ENCODE results near the gene LRRC63.
"Not testable (repeated sequence)": the region's sequence is repeated elsewhere in the genome, so short reads cannot be mapped to it uniquely, and the experiment has no call there.

The LRRC63 gene

GRCh38 chr13:46181377-46181839 lies 30.3 kb upstream of the LRRC63 start:
- FAIRE-seq (no peak), DNase-seq (ENCODE audit: low spot score) (no peak)

GRCh38 chr13:46181840-46182490 lies 29.8 kb upstream of the LRRC63 start, which contains the start of gene LCP1:
Gene LCP1, minus strand, starts transcription at chr13:46182177. Its CDS starts 22,515 bp downstream, at chr13:46159662.
- DNase-seq (ENCODE audit: low spot score) (no peak), FAIRE-seq (no peak)

- FAIRE-seq (no peak), DNase-seq (ENCODE audit: low spot score) (no peak)
These were observed 29.2 kb upstream of the LRRC63 start for GRCh38 chr13:46182491-46182877.

- no peak for FAIRE-seq
These were observed 28.4 kb upstream of the LRRC63 start for GRCh38 chr13:46183018-46183946.

GRCh38 chr13:46184277-46184699 lies 27.4 kb upstream of the LRRC63 start:
- DNase-seq (ENCODE audit: low spot score) (peak; percentile 11), FAIRE-seq (no peak)

More at GRCh38 chr13:46183018-46183946, 28.4 kb upstream of the LRRC63 start:
- DNase-seq (ENCODE audit: low spot score) = no peak

- FAIRE-seq (no peak), DNase-seq (ENCODE audit: low spot score) (no peak)
These were observed 26.1 kb upstream of the LRRC63 start for GRCh38 chr13:46185634-46186033.

GRCh38 chr13:46192412-46192811 lies 19.3 kb upstream of the LRRC63 start:
- no peak for FAIRE-seq
- DNase-seq (ENCODE audit: low spot score) = no peak

- DNase-seq (ENCODE audit: low spot score) = no peak
- FAIRE-seq = no peak
These were observed 16.7 kb upstream of the LRRC63 start for GRCh38 chr13:46195016-46195415.

GRCh38 chr13:46197299-46198048 lies 14.3 kb upstream of the LRRC63 start:
- no peak for DNase-seq (ENCODE audit: low spot score)
- FAIRE-seq = no peak

GRCh38 chr13:46198696-46199193 lies 13.0 kb upstream of the LRRC63 start:
- DNase-seq (ENCODE audit: low spot score) (no peak), FAIRE-seq (no peak)

GRCh38 chr13:46202188-46202795 lies 9.4 kb upstream of the LRRC63 start:
- DNase-seq (ENCODE audit: low spot score) (no peak), FAIRE-seq (no peak)

GRCh38 chr13:46202966-46203365 lies 8.8 kb upstream of the LRRC63 start:
- FAIRE-seq (no peak), DNase-seq (ENCODE audit: low spot score) (no peak)

- FAIRE-seq (no peak), DNase-seq (ENCODE audit: low spot score) (no peak)
These were observed 5.6 kb upstream of the LRRC63 start for GRCh38 chr13:46206143-46206542.

- no peak for DNase-seq (ENCODE audit: low spot score)
- no peak for FAIRE-seq
These were observed 3.9 kb upstream of the LRRC63 start for GRCh38 chr13:46207828-46208227.

GRCh38 chr13:46210362-46211083 lies 1.2 kb upstream of the LRRC63 start:
- FAIRE-seq (no peak), DNase-seq (ENCODE audit: low spot score) (no peak)

- DNase-seq (ENCODE audit: low spot score) (peak; percentile 3), FAIRE-seq (no peak)
These were observed 629 bp upstream of the LRRC63 start for GRCh38 chr13:46211116-46211482.

- FAIRE-seq = no peak
- no peak for DNase-seq (ENCODE audit: low spot score)
These were observed 1.5 kb downstream of the LRRC63 start for GRCh38 chr13:46213242-46213641.

- not testable (repeated sequence) for FAIRE-seq; DNase-seq (ENCODE audit: low spot score)
These were observed 3.0 kb downstream of the LRRC63 start for GRCh38 chr13:46214741-46215140.

- DNase-seq (ENCODE audit: low spot score); FAIRE-seq: not testable (repeated sequence)
These were observed 8.5 kb downstream of the LRRC63 start for GRCh38 chr13:46220234-46220633.

- no peak for DNase-seq (ENCODE audit: low spot score)
- no peak for FAIRE-seq
These were observed 17.5 kb downstream of the LRRC63 start for GRCh38 chr13:46229251-46229650.
